ENCODE measurements around the gene ANXA6.

ANXA6 gene

DNA sequence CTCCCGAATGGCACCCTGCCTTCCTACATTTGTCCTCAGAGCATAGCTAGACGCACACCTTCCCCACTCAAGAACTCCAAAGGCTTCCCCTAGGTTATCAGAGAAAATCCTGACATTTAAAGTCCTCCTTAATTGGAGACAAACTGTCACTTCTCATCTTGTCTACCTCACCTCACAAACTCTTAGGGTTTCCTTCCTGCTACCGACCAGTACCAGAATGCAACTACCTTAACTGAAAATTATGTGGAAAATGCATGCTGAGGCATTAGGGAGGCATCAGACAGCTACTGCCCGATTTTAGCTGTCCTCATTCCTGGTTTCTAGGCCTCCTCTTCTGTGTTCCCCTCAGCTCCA lies 58.8 kb downstream of the ANXA6 start:
- H3K4me3 Mint-ChIP-seq, result peak overlapping the region; percentile 22
- H3K36me3 Mint-ChIP-seq (ENCODE audit: low read depth), result peaks cover 46% of the 10 kb centered on the region
- no peaks in the 10 kb centered on the region for H3K27me3 Mint-ChIP-seq (ENCODE audit: low read depth)
- no peaks in the 10 kb centered on the region for H3K9me3 Mint-ChIP-seq
- H3K4me1 Mint-ChIP-seq (ENCODE audit: low read depth), result peaks cover 61% of the 10 kb centered on the region
- H3K27ac Mint-ChIP-seq, result peak overlapping the region; percentile 37

GRCh38 chr5:151097820-151098767 lies 59.5 kb downstream of the ANXA6 start:
- no peaks in the 10 kb centered on the region for H3K9me3 Mint-ChIP-seq
- H3K36me3 Mint-ChIP-seq (ENCODE audit: low read depth), result peaks cover 40% of the 10 kb centered on the region
- peak overlapping the region; percentile 37 for H3K27ac Mint-ChIP-seq
- H3K27me3 Mint-ChIP-seq (ENCODE audit: low read depth), result no peaks in the 10 kb centered on the region
- peak overlapping the region; percentile 22 for H3K4me3 Mint-ChIP-seq
- peaks cover 67% of the 10 kb centered on the region for H3K4me1 Mint-ChIP-seq (ENCODE audit: low read depth)

- Mint-ChIP-seq H3K36me3 (ENCODE audit: low read depth) (peaks cover 35% of the 10 kb centered on the region), H3K4me3 (no peak overlapping the region), H3K27me3 (ENCODE audit: low read depth) (peaks cover under 1% of the 10 kb centered on the region), H3K27ac (no peak overlapping the region), H3K9me3 (no peaks in the 10 kb centered on the region), H3K4me1 (ENCODE audit: low read depth) (peaks cover 72% of the 10 kb centered on the region)
These were observed 60.5 kb downstream of the ANXA6 start for GRCh38 chr5:151097061-151097460.

DNA sequence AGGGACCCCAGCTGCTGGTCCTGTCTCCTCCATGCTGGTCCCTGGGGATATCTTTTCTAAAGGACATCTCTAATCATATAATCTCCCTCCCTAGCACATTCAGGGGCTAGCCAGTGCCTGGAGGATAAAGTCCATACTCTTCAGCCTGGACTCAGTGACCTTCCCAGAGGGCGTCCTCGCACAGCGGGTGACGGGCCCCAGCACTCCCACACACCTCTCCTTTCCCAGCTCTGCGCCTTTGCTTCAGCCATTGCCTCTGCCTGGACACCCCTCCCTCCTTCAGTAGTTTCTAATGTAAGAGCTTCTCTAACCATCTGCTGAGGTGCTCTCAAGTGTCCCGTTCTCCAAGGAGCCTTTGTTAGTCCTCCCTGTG lies 61.6 kb downstream of the ANXA6 start:
- peaks cover 72% of the 10 kb centered on the region for H3K4me1 Mint-ChIP-seq (ENCODE audit: low read depth)
- H3K27me3 Mint-ChIP-seq (ENCODE audit: low read depth), result peaks cover 8% of the 10 kb centered on the region
- peak overlapping the region; percentile 72 for H3K27ac Mint-ChIP-seq
- H3K4me3 Mint-ChIP-seq, result peak overlapping the region; percentile 54
- peaks cover 33% of the 10 kb centered on the region for H3K36me3 Mint-ChIP-seq (ENCODE audit: low read depth)
- no peaks in the 10 kb centered on the region for H3K9me3 Mint-ChIP-seq

GRCh38 chr5:151095341-151096000 lies 62.1 kb downstream of the ANXA6 start:
- peak overlapping the region; percentile 54 for H3K4me3 Mint-ChIP-seq
- H3K4me1 Mint-ChIP-seq (ENCODE audit: low read depth), result peaks cover 71% of the 10 kb centered on the region
- no peaks in the 10 kb centered on the region for H3K9me3 Mint-ChIP-seq
- H3K27ac Mint-ChIP-seq, result peak overlapping the region; percentile 72
- H3K27me3 Mint-ChIP-seq (ENCODE audit: low read depth), result peaks cover 10% of the 10 kb centered on the region
- peaks cover 28% of the 10 kb centered on the region for H3K36me3 Mint-ChIP-seq (ENCODE audit: low read depth)

DNA sequence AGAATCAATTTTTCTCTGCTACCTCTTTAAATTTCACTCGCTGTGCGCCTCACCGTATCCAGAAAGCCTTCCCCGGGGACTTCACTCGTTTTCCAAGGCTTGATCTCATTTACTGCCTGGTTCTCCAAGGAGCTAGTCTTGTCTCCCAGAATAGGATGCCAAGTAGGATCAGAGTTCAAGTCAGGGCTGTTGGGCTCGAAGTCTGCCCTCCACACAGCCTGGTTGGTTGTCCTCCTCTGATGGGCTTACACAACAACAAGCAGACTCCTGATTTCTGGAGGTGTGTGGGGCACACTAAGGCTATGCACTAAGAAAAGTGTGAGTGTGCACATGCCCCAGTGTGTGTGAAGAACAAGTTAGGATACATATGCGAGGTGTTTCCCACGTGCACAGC lies 62.7 kb downstream of the ANXA6 start:
- H3K4me3 Mint-ChIP-seq, result peak overlapping the region; percentile 64
- H3K4me1 Mint-ChIP-seq (ENCODE audit: low read depth), result peaks cover 66% of the 10 kb centered on the region
- peaks cover 11% of the 10 kb centered on the region for H3K27me3 Mint-ChIP-seq (ENCODE audit: low read depth)
- no peaks in the 10 kb centered on the region for H3K9me3 Mint-ChIP-seq
- H3K27ac Mint-ChIP-seq, result peak overlapping the region; percentile 88
- peaks cover 21% of the 10 kb centered on the region for H3K36me3 Mint-ChIP-seq (ENCODE audit: low read depth)

- Mint-ChIP-seq H3K4me1 (ENCODE audit: low read depth) (peaks cover 61% of the 10 kb centered on the region), H3K36me3 (ENCODE audit: low read depth) (peaks cover 16% of the 10 kb centered on the region), H3K27me3 (ENCODE audit: low read depth) (peaks cover 11% of the 10 kb centered on the region), H3K27ac (peak overlapping the region; percentile 88), H3K9me3 (no peaks in the 10 kb centered on the region), H3K4me3 (peak overlapping the region; percentile 74)
These were observed 63.3 kb downstream of the ANXA6 start for GRCh38 chr5:151094030-151094851.

DNA sequence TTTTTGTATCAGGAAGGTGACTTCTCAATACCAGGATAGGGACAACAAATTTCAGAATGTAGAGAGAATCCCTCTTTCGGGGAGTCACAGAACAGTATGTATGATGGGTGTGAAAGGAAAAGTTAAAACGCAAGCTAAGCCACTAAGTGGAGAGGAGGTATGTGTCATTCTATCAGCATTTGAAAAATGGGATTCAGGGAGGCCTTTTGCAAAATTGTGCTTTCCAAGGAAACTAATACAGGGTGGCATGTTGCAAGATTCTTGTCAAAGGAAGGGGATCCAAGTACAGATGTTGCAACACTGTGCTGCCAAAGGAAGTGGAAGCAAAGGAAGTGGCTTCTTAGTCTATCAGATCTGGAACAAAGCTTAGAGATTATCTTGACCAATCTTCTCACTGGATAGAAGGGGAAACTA lies 64.1 kb downstream of the ANXA6 start:
- H3K9me3 Mint-ChIP-seq, result no peaks in the 10 kb centered on the region
- H3K27me3 Mint-ChIP-seq (ENCODE audit: low read depth), result peaks cover 11% of the 10 kb centered on the region
- peaks cover 54% of the 10 kb centered on the region for H3K4me1 Mint-ChIP-seq (ENCODE audit: low read depth)
- H3K36me3 Mint-ChIP-seq (ENCODE audit: low read depth), result peaks cover 16% of the 10 kb centered on the region
- H3K4me3 Mint-ChIP-seq, result peak overlapping the region; percentile 74
- peak overlapping the region; percentile 88 for H3K27ac Mint-ChIP-seq

DNA sequence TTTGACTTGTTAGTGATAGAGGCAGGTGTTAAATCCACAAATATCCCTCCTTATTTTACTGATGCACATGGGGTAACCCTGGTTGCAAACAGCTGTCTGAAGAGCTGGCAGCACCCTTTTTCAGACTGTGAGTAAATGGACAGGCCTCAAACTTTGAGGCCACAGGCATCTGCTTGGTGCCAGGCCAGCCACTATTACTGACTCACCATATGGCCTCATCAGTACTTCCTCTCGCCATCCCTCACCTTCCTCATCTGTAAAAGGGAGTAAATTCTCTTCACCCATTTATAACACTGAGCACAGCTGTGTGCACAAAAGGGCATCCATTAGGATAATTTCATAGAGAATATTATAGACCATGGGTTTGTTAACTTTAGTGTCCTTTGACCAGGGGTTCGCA lies 64.8 kb downstream of the ANXA6 start:
- H3K4me1 Mint-ChIP-seq (ENCODE audit: low read depth), result peaks cover 49% of the 10 kb centered on the region
- H3K9me3 Mint-ChIP-seq, result no peaks in the 10 kb centered on the region
- H3K27me3 Mint-ChIP-seq (ENCODE audit: low read depth), result peaks cover 11% of the 10 kb centered on the region
- peaks cover 15% of the 10 kb centered on the region for H3K36me3 Mint-ChIP-seq (ENCODE audit: low read depth)
- no peak overlapping the region for H3K27ac Mint-ChIP-seq
- no peak overlapping the region for H3K4me3 Mint-ChIP-seq

GRCh38 chr5:151089726-151090125 lies 67.9 kb downstream of the ANXA6 start:
- Mint-ChIP-seq H3K9me3 (no peaks in the 10 kb centered on the region), H3K27ac (no peak overlapping the region), H3K27me3 (ENCODE audit: low read depth) (peaks cover 11% of the 10 kb centered on the region), H3K36me3 (ENCODE audit: low read depth) (peaks cover 20% of the 10 kb centered on the region), H3K4me1 (ENCODE audit: low read depth) (peaks cover 51% of the 10 kb centered on the region), H3K4me3 (no peak overlapping the region)

GRCh38 chr5:151088986-151089385 lies 68.6 kb downstream of the ANXA6 start:
- H3K9me3 Mint-ChIP-seq, result no peaks in the 10 kb centered on the region
- H3K4me1 Mint-ChIP-seq (ENCODE audit: low read depth), result peaks cover 50% of the 10 kb centered on the region
- peaks cover 20% of the 10 kb centered on the region for H3K36me3 Mint-ChIP-seq (ENCODE audit: low read depth)
- peak overlapping the region; percentile 21 for H3K27ac Mint-ChIP-seq
- H3K4me3 Mint-ChIP-seq, result no peak overlapping the region
- peaks cover 11% of the 10 kb centered on the region for H3K27me3 Mint-ChIP-seq (ENCODE audit: low read depth)

DNA sequence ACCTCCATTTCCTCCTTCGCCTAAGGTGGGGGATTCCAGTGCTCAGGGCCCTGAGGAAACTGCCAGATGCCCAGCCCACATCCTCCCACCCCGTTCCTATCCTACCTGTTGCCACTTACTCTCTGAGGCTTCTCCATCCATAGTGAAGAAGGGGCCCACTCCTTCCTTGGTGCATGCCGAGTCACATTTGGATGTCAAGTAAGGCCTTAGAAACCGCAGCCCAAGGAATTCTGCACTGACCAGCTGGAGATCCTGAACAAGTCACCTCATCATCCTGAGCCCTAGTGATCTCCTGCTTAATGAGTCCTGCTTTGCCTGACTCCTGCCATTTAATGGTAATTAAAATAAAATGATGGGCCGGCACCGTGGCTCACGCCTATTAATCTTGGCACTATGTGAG lies 70.1 kb downstream of the ANXA6 start:
- Mint-ChIP-seq H3K27me3 (ENCODE audit: low read depth) (peaks cover 11% of the 10 kb centered on the region), H3K27ac (peak overlapping the region; percentile 84), H3K4me1 (ENCODE audit: low read depth) (peaks cover 52% of the 10 kb centered on the region), H3K9me3 (no peaks in the 10 kb centered on the region), H3K4me3 (peak overlapping the region; percentile 90), H3K36me3 (ENCODE audit: low read depth) (peaks cover 21% of the 10 kb centered on the region)

GRCh38 chr5:151086905-151087360 lies 70.6 kb downstream of the ANXA6 start:
- peaks cover 9% of the 10 kb centered on the region for H3K27me3 Mint-ChIP-seq (ENCODE audit: low read depth)
- peaks cover 56% of the 10 kb centered on the region for H3K4me1 Mint-ChIP-seq (ENCODE audit: low read depth)
- H3K4me3 Mint-ChIP-seq, result peak overlapping the region; percentile 90
- H3K36me3 Mint-ChIP-seq (ENCODE audit: low read depth), result peaks cover 20% of the 10 kb centered on the region
- H3K27ac Mint-ChIP-seq, result peak overlapping the region; percentile 84
- H3K9me3 Mint-ChIP-seq, result no peaks in the 10 kb centered on the region

- Mint-ChIP-seq H3K9me3 (no peaks in the 10 kb centered on the region), H3K36me3 (ENCODE audit: low read depth) (peaks cover 14% of the 10 kb centered on the region), H3K4me3 (peak overlapping the region; percentile 90), H3K4me1 (ENCODE audit: low read depth) (peaks cover 52% of the 10 kb centered on the region), H3K27ac (peak overlapping the region; percentile 84), H3K27me3 (ENCODE audit: low read depth) (peaks cover 3% of the 10 kb centered on the region)
These were observed 71.2 kb downstream of the ANXA6 start for GRCh38 chr5:151086192-151086869.
